ENCODE measurements around the gene TCFL5.

TCFL5 gene

DNA sequence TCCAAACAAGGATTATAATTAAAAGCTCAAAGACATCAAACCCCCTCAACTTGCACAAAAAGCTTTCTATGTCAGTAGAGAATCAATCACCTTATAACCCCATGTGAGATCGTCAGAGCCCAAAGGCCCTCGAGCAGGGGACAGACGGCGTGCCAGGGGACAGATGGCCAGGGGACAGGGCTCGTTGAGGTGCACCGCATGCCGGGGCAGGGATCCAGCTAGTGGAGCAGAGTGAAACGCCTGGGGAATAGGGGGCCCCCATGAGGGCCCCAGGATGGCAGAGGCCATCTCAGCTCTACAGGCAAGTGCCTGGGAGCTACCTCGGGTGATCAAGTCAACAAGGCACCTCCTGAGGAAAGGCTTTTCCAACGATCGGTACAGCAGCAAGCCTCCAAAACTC lies 36.0 kb upstream of the TCFL5 start:
- TF ChIP-seq, protein P1, sequence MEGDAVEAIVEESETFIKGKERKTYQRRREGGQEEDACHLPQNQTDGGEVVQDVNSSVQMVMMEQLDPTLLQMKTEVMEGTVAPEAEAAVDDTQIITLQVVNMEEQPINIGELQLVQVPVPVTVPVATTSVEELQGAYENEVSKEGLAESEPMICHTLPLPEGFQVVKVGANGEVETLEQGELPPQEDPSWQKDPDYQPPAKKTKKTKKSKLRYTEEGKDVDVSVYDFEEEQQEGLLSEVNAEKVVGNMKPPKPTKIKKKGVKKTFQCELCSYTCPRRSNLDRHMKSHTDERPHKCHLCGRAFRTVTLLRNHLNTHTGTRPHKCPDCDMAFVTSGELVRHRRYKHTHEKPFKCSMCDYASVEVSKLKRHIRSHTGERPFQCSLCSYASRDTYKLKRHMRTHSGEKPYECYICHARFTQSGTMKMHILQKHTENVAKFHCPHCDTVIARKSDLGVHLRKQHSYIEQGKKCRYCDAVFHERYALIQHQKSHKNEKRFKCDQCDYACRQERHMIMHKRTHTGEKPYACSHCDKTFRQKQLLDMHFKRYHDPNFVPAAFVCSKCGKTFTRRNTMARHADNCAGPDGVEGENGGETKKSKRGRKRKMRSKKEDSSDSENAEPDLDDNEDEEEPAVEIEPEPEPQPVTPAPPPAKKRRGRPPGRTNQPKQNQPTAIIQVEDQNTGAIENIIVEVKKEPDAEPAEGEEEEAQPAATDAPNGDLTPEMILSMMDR (IDR thresholded peaks at IDR 0.05) = no peak
- no peaks in the 10 kb centered on the region for H3K9me3 Mint-ChIP-seq
- peaks cover 47% of the 10 kb centered on the region for H3K4me1 Mint-ChIP-seq
- H3K36me3 Mint-ChIP-seq (ENCODE audit: low read depth) = peaks cover 44% of the 10 kb centered on the region
- DNase-seq = no peak
- H3K27me3 Mint-ChIP-seq (ENCODE audit: low read depth, poor library complexity) = no peaks in the 10 kb centered on the region
- H3K4me3 Mint-ChIP-seq = no peak overlapping the region
- peak overlapping the region; percentile 50 for H3K27ac Mint-ChIP-seq

DNA sequence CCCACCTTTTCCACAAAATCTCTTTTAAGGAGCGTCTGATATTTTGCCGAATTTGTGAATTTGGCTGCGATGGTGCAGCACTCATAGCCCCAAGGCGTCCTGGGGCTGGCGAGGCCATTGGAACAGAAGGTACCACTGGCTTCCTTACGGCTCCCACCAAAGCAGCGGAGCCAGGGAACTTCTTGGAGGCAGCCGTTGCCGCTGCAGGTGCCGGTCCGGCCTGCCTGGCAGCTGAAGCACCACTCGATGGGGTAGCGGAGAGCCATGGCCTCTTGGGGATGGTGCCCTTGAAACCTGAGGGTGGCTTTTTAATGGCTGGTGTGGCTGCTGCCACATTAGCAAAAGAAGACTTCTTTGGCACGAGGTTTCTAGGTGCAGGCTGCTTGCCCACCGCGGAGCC lies 34.9 kb upstream of the TCFL5 start:
- H3K4me3 Mint-ChIP-seq = no peak overlapping the region
- no peak for DNase-seq
- H3K27ac Mint-ChIP-seq = no peak overlapping the region
- H3K27me3 Mint-ChIP-seq (ENCODE audit: low read depth, poor library complexity) = no peaks in the 10 kb centered on the region
- TF ChIP-seq, protein P1 (IDR thresholded peaks at IDR 0.05) = no peak
- peaks cover 49% of the 10 kb centered on the region for H3K4me1 Mint-ChIP-seq
- no peaks in the 10 kb centered on the region for H3K9me3 Mint-ChIP-seq
- H3K36me3 Mint-ChIP-seq (ENCODE audit: low read depth) = peaks cover 44% of the 10 kb centered on the region

DNA sequence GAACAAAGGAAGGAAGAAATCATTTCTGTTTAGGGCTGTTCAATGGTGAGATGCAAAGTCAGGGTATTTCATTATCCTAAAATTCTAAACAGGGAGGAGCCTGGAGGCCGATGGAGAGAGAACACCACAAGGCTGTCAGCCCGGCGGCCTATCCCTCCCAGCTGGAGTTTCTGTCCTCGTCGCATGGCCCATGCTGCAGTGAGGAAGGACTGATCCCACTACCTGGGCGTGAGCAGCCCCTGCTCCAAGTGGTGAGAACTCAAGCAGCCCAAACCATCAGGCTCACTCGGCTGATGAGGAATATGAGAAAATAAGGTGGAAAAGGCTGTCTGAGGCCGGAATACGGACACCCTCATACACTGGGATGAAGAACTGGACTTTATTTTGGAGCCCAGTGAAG lies 33.9 kb upstream of the TCFL5 start:
- Mint-ChIP-seq H3K27ac (peak overlapping the region; percentile 59), H3K27me3 (ENCODE audit: low read depth, poor library complexity) (no peaks in the 10 kb centered on the region), H3K4me3 (no peak overlapping the region), H3K36me3 (ENCODE audit: low read depth) (peaks cover 53% of the 10 kb centered on the region), H3K4me1 (peaks cover 46% of the 10 kb centered on the region), H3K9me3 (no peaks in the 10 kb centered on the region)
- no peak for DNase-seq
- TF ChIP-seq, protein P1 (IDR thresholded peaks at IDR 0.05) = no peak

DNA sequence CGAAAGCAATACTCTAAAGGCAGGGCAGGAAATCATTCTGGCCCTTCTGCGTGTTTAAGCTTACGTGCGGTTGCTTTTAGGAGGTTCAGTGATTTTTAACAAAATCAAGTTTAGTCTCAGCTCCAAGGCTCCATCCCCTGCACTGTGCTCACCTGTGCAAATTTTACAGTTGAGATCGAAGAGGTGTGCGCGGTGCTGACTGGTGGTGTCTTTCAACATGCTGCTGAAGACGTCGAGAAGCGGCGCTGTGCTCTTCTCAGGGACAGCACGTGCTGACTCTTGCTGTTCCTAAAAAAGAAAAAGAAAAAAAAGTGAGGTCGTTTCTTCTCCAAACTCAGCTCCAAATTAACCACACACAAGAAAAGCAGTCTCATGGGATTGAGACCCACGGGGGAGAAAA lies 32.6 kb upstream of the TCFL5 start:
- Mint-ChIP-seq H3K4me3 (no peak overlapping the region), H3K36me3 (ENCODE audit: low read depth) (peaks cover 66% of the 10 kb centered on the region), H3K4me1 (peaks cover 33% of the 10 kb centered on the region), H3K9me3 (no peaks in the 10 kb centered on the region), H3K27me3 (ENCODE audit: low read depth, poor library complexity) (no peaks in the 10 kb centered on the region), H3K27ac (peak overlapping the region; percentile 51)
- TF ChIP-seq, protein P1 (IDR thresholded peaks at IDR 0.05) = no peak
- no peak for DNase-seq

DNA sequence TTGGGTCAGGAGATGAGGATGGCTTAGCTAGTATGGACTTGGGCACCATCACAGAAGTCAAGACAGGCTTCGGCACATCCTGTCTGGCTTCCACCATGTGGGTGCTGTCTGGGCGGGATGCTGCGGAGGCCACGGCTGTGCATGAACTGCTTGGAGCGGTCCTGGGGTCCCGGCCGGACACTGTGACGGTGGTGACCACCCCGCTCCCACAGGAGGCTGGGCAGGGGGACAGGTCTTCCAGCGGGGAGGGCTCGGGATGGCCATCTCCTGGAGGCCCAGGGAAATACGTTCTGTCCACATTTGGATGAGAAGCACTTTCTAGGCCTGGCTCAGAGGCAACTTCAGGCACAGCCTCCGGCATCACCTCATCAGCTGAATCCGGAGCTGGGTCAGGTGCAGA lies 32.1 kb upstream of the TCFL5 start:
- DNase-seq = no peak
- Mint-ChIP-seq H3K4me3 (no peak overlapping the region), H3K27ac (peak overlapping the region; percentile 51), H3K9me3 (no peaks in the 10 kb centered on the region), H3K4me1 (peaks cover 27% of the 10 kb centered on the region), H3K27me3 (ENCODE audit: low read depth, poor library complexity) (no peaks in the 10 kb centered on the region), H3K36me3 (ENCODE audit: low read depth) (peaks cover 71% of the 10 kb centered on the region)
- TF ChIP-seq, protein P1 (IDR thresholded peaks at IDR 0.05) = no peak

DNA sequence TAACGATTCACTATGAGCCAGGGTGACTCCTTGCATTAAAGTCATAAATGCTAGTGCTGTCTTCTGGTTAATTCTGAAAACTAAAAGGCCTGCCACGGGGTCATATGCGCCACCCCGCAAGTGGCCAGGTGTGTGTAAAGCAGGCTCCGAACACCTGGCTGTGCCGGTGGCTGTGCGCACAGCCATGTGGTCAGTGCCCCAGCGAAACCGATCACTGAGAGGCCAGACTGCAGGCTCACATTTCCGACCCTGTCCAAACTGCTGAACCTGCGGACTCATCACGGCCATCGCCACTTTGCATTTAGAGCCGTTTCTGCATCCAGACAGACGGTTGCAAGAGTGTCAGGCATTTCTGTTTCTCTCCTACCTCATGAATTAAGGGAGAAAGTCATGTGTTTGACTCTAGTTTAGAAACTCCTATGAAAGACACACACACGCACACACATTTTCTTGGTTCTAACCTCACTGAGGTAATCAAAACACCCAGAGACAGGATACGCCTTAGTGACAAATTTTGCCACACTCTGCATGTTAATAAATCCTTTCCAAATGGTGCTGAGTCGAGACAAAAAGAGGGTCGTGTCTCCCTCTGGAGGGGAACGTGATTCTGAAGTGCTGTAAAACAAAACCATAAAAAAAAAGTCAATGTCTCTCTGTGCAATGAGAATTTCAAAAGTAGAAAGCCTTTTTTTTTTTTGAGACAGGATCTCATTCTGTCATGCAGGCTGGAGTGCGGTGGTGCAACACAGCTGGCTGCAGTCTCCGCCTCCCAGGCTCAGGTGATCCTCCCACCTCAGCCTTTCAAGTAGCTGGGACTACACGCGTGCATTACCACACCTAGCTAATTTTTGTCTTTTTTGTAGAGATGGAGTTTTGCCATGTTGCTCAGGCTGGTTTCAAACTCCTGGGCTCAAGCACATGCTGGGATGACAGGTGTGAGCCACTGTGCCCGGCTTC lies 31.0 kb upstream of the TCFL5 start:
- Mint-ChIP-seq H3K36me3 (ENCODE audit: low read depth) (peaks cover 82% of the 10 kb centered on the region), H3K4me3 (no peak overlapping the region), H3K4me1 (peaks cover 18% of the 10 kb centered on the region), H3K27me3 (ENCODE audit: low read depth, poor library complexity) (no peaks in the 10 kb centered on the region), H3K9me3 (no peaks in the 10 kb centered on the region), H3K27ac (no peak overlapping the region)
- TF ChIP-seq, protein P1 (IDR thresholded peaks at IDR 0.05) = no peak
- no peak for DNase-seq

Measured in nephron progenitor cell (in vitro differentiated cells).